Measurements from ENCODE around the gene ITPK1.

The ITPK1 gene

GRCh38 chr14:93014058-93015023 is 101.4 kb downstream of the ITPK1 start:
- Histone ChIP-seq H3K4me1 (ENCODE audit: control insufficient read depth, insufficient read depth, low read length) (peaks cover 3% of the 10 kb centered on the region), H3K4me3 (ENCODE audit: low read depth, low read length) (no peak overlapping the region), H3K9me3 (ENCODE audit: control insufficient read depth, insufficient read depth, low read length) (no peaks in the 10 kb centered on the region), H3K9ac (ENCODE audit: low read depth, low read length) (no peak overlapping the region), H3K27me3 (ENCODE audit: control insufficient read depth, insufficient read depth, low read length) (no peaks in the 10 kb centered on the region), H3K36me3 (ENCODE audit: control insufficient read depth, insufficient read depth, low read length) (peaks cover 17% of the 10 kb centered on the region)

GRCh38 chr14:93012951-93013719 is 102.6 kb downstream of the ITPK1 start:
- no peak overlapping the region for H3K4me3 ChIP-seq (ENCODE audit: low read depth, low read length)
- H3K9me3 ChIP-seq (ENCODE audit: control insufficient read depth, insufficient read depth, low read length) = no peaks in the 10 kb centered on the region
- H3K27me3 ChIP-seq (ENCODE audit: control insufficient read depth, insufficient read depth, low read length) = no peaks in the 10 kb centered on the region
- H3K4me1 ChIP-seq (ENCODE audit: control insufficient read depth, insufficient read depth, low read length) = no peaks in the 10 kb centered on the region
- no peak overlapping the region for H3K9ac ChIP-seq (ENCODE audit: low read depth, low read length)
- peaks cover 18% of the 10 kb centered on the region for H3K36me3 ChIP-seq (ENCODE audit: control insufficient read depth, insufficient read depth, low read length)

GRCh38 chr14:93012506-93012905 is 103.2 kb downstream of the ITPK1 start:
- H3K27me3 ChIP-seq (ENCODE audit: control insufficient read depth, insufficient read depth, low read length) = no peaks in the 10 kb centered on the region
- no peaks in the 10 kb centered on the region for H3K9me3 ChIP-seq (ENCODE audit: control insufficient read depth, insufficient read depth, low read length)
- peaks cover 20% of the 10 kb centered on the region for H3K36me3 ChIP-seq (ENCODE audit: control insufficient read depth, insufficient read depth, low read length)
- H3K9ac ChIP-seq (ENCODE audit: low read depth, low read length) = no peak overlapping the region
- no peaks in the 10 kb centered on the region for H3K4me1 ChIP-seq (ENCODE audit: control insufficient read depth, insufficient read depth, low read length)
- H3K4me3 ChIP-seq (ENCODE audit: low read depth, low read length) = no peak overlapping the region

GRCh38 chr14:93011650-93012325 is 103.9 kb downstream of the ITPK1 start:
- H3K9ac ChIP-seq (ENCODE audit: low read depth, low read length) = no peak overlapping the region
- no peaks in the 10 kb centered on the region for H3K27me3 ChIP-seq (ENCODE audit: control insufficient read depth, insufficient read depth, low read length)
- no peaks in the 10 kb centered on the region for H3K4me1 ChIP-seq (ENCODE audit: control insufficient read depth, insufficient read depth, low read length)
- no peaks in the 10 kb centered on the region for H3K9me3 ChIP-seq (ENCODE audit: control insufficient read depth, insufficient read depth, low read length)
- H3K36me3 ChIP-seq (ENCODE audit: control insufficient read depth, insufficient read depth, low read length) = peaks cover 21% of the 10 kb centered on the region
- no peak overlapping the region for H3K4me3 ChIP-seq (ENCODE audit: low read depth, low read length)

GRCh38 chr14:93011141-93011529 is 104.6 kb downstream of the ITPK1 start:
- Histone ChIP-seq H3K4me1 (ENCODE audit: control insufficient read depth, insufficient read depth, low read length) (no peaks in the 10 kb centered on the region), H3K9ac (ENCODE audit: low read depth, low read length) (no peak overlapping the region)

GRCh38 chr14:93010522-93011140 is 105.1 kb downstream of the ITPK1 start:
- Histone ChIP-seq H3K36me3 (ENCODE audit: control insufficient read depth, insufficient read depth, low read length) (peaks cover 17% of the 10 kb centered on the region), H3K9ac (ENCODE audit: low read depth, low read length) (no peak overlapping the region), H3K27me3 (ENCODE audit: control insufficient read depth, insufficient read depth, low read length) (no peaks in the 10 kb centered on the region), H3K4me1 (ENCODE audit: control insufficient read depth, insufficient read depth, low read length) (no peaks in the 10 kb centered on the region), H3K4me3 (ENCODE audit: low read depth, low read length) (no peak overlapping the region), H3K9me3 (ENCODE audit: control insufficient read depth, insufficient read depth, low read length) (no peaks in the 10 kb centered on the region)

More at GRCh38 chr14:93011141-93011529, 104.6 kb downstream of the ITPK1 start:
- Histone ChIP-seq H3K4me3 (ENCODE audit: low read depth, low read length) (no peak overlapping the region), H3K36me3 (ENCODE audit: control insufficient read depth, insufficient read depth, low read length) (peaks cover 21% of the 10 kb centered on the region), H3K9me3 (ENCODE audit: control insufficient read depth, insufficient read depth, low read length) (no peaks in the 10 kb centered on the region), H3K27me3 (ENCODE audit: control insufficient read depth, insufficient read depth, low read length) (no peaks in the 10 kb centered on the region)

GRCh38 chr14:93010130-93010499 is 105.6 kb downstream of the ITPK1 start:
- H3K4me3 ChIP-seq (ENCODE audit: low read depth, low read length) = no peak overlapping the region
- no peaks in the 10 kb centered on the region for H3K4me1 ChIP-seq (ENCODE audit: control insufficient read depth, insufficient read depth, low read length)
- no peaks in the 10 kb centered on the region for H3K27me3 ChIP-seq (ENCODE audit: control insufficient read depth, insufficient read depth, low read length)
- no peaks in the 10 kb centered on the region for H3K9me3 ChIP-seq (ENCODE audit: control insufficient read depth, insufficient read depth, low read length)
- no peak overlapping the region for H3K9ac ChIP-seq (ENCODE audit: low read depth, low read length)
- H3K36me3 ChIP-seq (ENCODE audit: control insufficient read depth, insufficient read depth, low read length) = peaks cover 15% of the 10 kb centered on the region

- no peaks in the 10 kb centered on the region for H3K4me1 ChIP-seq (ENCODE audit: control insufficient read depth, insufficient read depth, low read length)
- H3K9ac ChIP-seq (ENCODE audit: low read depth, low read length) = no peak overlapping the region
- H3K27me3 ChIP-seq (ENCODE audit: control insufficient read depth, insufficient read depth, low read length) = no peaks in the 10 kb centered on the region
- no peak overlapping the region for H3K4me3 ChIP-seq (ENCODE audit: low read depth, low read length)
- H3K36me3 ChIP-seq (ENCODE audit: control insufficient read depth, insufficient read depth, low read length) = peaks cover 10% of the 10 kb centered on the region
- no peaks in the 10 kb centered on the region for H3K9me3 ChIP-seq (ENCODE audit: control insufficient read depth, insufficient read depth, low read length)
Observed at GRCh38 chr14:93009471-93010129, 106.1 kb downstream of the ITPK1 start.

- no peaks in the 10 kb centered on the region for H3K9me3 ChIP-seq (ENCODE audit: control insufficient read depth, insufficient read depth, low read length)
- H3K4me3 ChIP-seq (ENCODE audit: low read depth, low read length) = no peak overlapping the region
- peaks cover 11% of the 10 kb centered on the region for H3K36me3 ChIP-seq (ENCODE audit: control insufficient read depth, insufficient read depth, low read length)
- no peaks in the 10 kb centered on the region for H3K4me1 ChIP-seq (ENCODE audit: control insufficient read depth, insufficient read depth, low read length)
- H3K9ac ChIP-seq (ENCODE audit: low read depth, low read length) = no peak overlapping the region
- no peaks in the 10 kb centered on the region for H3K27me3 ChIP-seq (ENCODE audit: control insufficient read depth, insufficient read depth, low read length)
Observed at GRCh38 chr14:93008381-93008780, 107.3 kb downstream of the ITPK1 start.

- H3K9me3 ChIP-seq (ENCODE audit: control insufficient read depth, insufficient read depth, low read length) = no peaks in the 10 kb centered on the region
- H3K4me1 ChIP-seq (ENCODE audit: control insufficient read depth, insufficient read depth, low read length) = no peaks in the 10 kb centered on the region
- H3K9ac ChIP-seq (ENCODE audit: low read depth, low read length) = no peak overlapping the region
- no peaks in the 10 kb centered on the region for H3K27me3 ChIP-seq (ENCODE audit: control insufficient read depth, insufficient read depth, low read length)
- H3K36me3 ChIP-seq (ENCODE audit: control insufficient read depth, insufficient read depth, low read length) = peaks cover 11% of the 10 kb centered on the region
- no peak overlapping the region for H3K4me3 ChIP-seq (ENCODE audit: low read depth, low read length)
Observed at GRCh38 chr14:93007225-93007997, 108.3 kb downstream of the ITPK1 start.
